Gastroesophageal sphincter (tissue), 4 donors: Measurements from ENCODE around the gene FOXL3. TPM values are rescaled to one million over a fixed set of nuclear protein-coding genes. Genes with fewer than 3 reads are reported as not detected.

Experiments used
- ATAC-seq: fragments of 150-250 bp; one replicate; pipeline ENCODE4 v1.9.1; 2016; ENCODE audit warnings: mild to moderate bottlenecking, moderate library complexity
- H3K27ac ChIP-seq, 4 donors: fragments of 200-600 bp; sonication (generic) in 3 of 4; 1 replicate in 3 of 4; 2 replicates in 1 of 4; pipeline ENCODE4 v1.5.1; 2016 to 2019
- H3K27me3 ChIP-seq: fragments of 200-600 bp; sonication (generic); one replicate; pipeline ENCODE4 v1.5.1; 2019
- H3K36me3 ChIP-seq, 2 donors: fragments of 200-600 bp; sonication (generic); one replicate each; pipeline ENCODE4 v1.5.1; 2019; ENCODE audit warnings: control low read depth in 1 of 2
- H3K4me1 ChIP-seq, 3 donors: fragments of 200-600 bp; sonication (generic); 1 replicate in 2 of 3; 2 replicates in 1 of 3; pipeline ENCODE4 v1.5.1; 2016 to 2019; ENCODE audit warnings: control low read depth in 2 of 3
- H3K4me3 ChIP-seq, 2 donors: fragments of 200-600 bp; sonication (generic); one replicate each; pipeline ENCODE4 v1.5.1; 2019; ENCODE audit warnings: mild to moderate bottlenecking in 1 of 2, moderate library complexity in 1 of 2
- H3K9me3 ChIP-seq, 3 donors: fragments of 200-600 bp; sonication (generic); one replicate each; pipeline ENCODE4 v1.5.1; 2017 to 2019; ENCODE audit warnings: control low read depth in 2 of 3
- CTCF ChIP-seq, 4 experiments: fragments of 200-600 bp in 2 of 4; fragments of 450-650 bp in 2 of 4; sonication (generic) in 1 of 4; IDR thresholded peaks; one replicate each; pipeline ENCODE4 v1.5.1; 2017 to 2019; ENCODE audit warnings: antibody characterized with exemption in 4 of 4, mild to moderate bottlenecking in 2 of 4, moderate library complexity in 2 of 4
- EP300 ChIP-seq: sonication (generic); formaldehyde crosslinking; IDR thresholded peaks from one replicate; pipeline ENCODE4 v1.6.1; 2017; ENCODE audit warnings: antibody characterized with exemption, mild to moderate bottlenecking
- POLR2A ChIP-seq, 2 donors: fragments of 450-650 bp; IDR thresholded peaks; one replicate each; pipeline ENCODE4 v1.6.1; 2017; ENCODE audit warnings: antibody characterized with exemption in 2 of 2, mild to moderate bottlenecking in 2 of 2, moderate library complexity in 1 of 2
- POLR2AphosphoS5 ChIP-seq: sonication (generic); formaldehyde crosslinking; IDR thresholded peaks from one replicate; pipeline ENCODE4 v1.6.1; 2017; ENCODE audit warnings: antibody characterized with exemption
- WGBS, 2 donors: methylation state at CpG; one replicate each; pipeline ENCODE4 v1.1.5; 2018; ENCODE audit warnings: low coverage in 1 of 2; 5-methylcytosine and 5-hydroxymethylcytosine counted together
- total RNA-seq, 4 donors: library from RNA; depleted of rRNA; stranded (reverse); fragments of >200 nt; gene quantifications; one replicate each; pipeline ENCODE4 v1.1.0, GENCODE V29; 2016

Gene FOXL3
- total RNA-seq, 4 donors from 2014 or later: not detected

- Histone ChIP-seq H3K4me1 (peaks cover 0 to 11% (median 2%) of the 10 kb centered on the region in 3 donors), H3K27me3 (peaks cover 4% of the 10 kb centered on the region), H3K36me3 (no peaks in the 10 kb centered on the region), H3K27ac (no peak overlapping the region), H3K4me3 (no peak overlapping the region), H3K9me3 (peaks cover 0 to 8% (median 0%) of the 10 kb centered on the region in 3 donors)
- no peak for ATAC-seq
- TF ChIP-seq EP300 (no peak), CTCF (IDR thresholded peaks at IDR 0.05) (no peak), POLR2AphosphoS5 (no peak), POLR2A (IDR thresholded peaks at IDR 0.05) (no peak)
- WGBS, 2 donors: 87 to 93% methylated on average over 3 to 12 of the region's 29 CpGs
Observed at GRCh38 chr7:327233-327931, 37.4 kb downstream of the FOXL3 start.

GRCh38 chr7:327991-328702, 38.2 kb downstream of the FOXL3 start:
- Histone ChIP-seq H3K4me3 (no peak overlapping the region), H3K9me3 (peaks cover 0 to 8% (median 0%) of the 10 kb centered on the region in 3 donors), H3K4me1 (peaks cover 2 to 12% (median 10%) of the 10 kb centered on the region in 3 donors), H3K36me3 (no peaks in the 10 kb centered on the region), H3K27me3 (peaks cover 4% of the 10 kb centered on the region), H3K27ac (no peak overlapping the region)
- TF ChIP-seq POLR2A (IDR thresholded peaks at IDR 0.05) (no peak), EP300 (no peak), CTCF (IDR thresholded peaks at IDR 0.05) (no peak), POLR2AphosphoS5 (no peak)
- ATAC-seq: no peak
- 81 to 91% methylated on average over 13 to 22 of the region's 22 CpGs for WGBS, 2 donors

GRCh38 chr7:329691-330281, 39.8 kb downstream of the FOXL3 start:
- Histone ChIP-seq H3K27ac (peak overlapping the region in 1 of 4 donors; percentile 48), H3K27me3 (peaks cover 4% of the 10 kb centered on the region), H3K36me3 (no peaks in the 10 kb centered on the region), H3K4me1 (peaks cover 2 to 17% (median 13%) of the 10 kb centered on the region in 3 donors), H3K4me3 (no peak overlapping the region), H3K9me3 (peaks cover 0 to 8% (median 0%) of the 10 kb centered on the region in 3 donors)
- TF ChIP-seq CTCF (IDR thresholded peaks at IDR 0.05) (no peak), POLR2AphosphoS5 (no peak), POLR2A (IDR thresholded peaks at IDR 0.05) (no peak), EP300 (no peak)
- 84 to 90% methylated on average over 16 of the region's 18 CpGs for WGBS, 2 donors
- ATAC-seq: no peak

- Histone ChIP-seq H3K4me1 (peaks cover 2 to 17% (median 13%) of the 10 kb centered on the region in 3 donors), H3K27ac (peak overlapping the region in 1 of 4 donors; percentile 48), H3K4me3 (no peak overlapping the region), H3K27me3 (peaks cover 4% of the 10 kb centered on the region), H3K9me3 (peaks cover 0 to 7% (median 0%) of the 10 kb centered on the region in 3 donors), H3K36me3 (no peaks in the 10 kb centered on the region)
- 84 to 85% methylated on average over 9 to 14 of the region's 16 CpGs for WGBS, 2 donors
- no peak for TF ChIP-seq CTCF (IDR thresholded peaks at IDR 0.05)
- TF ChIP-seq POLR2A (IDR thresholded peaks at IDR 0.05): no peak
- TF ChIP-seq POLR2AphosphoS5: no peak
- TF ChIP-seq EP300: no peak
- no peak for ATAC-seq
Observed at GRCh38 chr7:330511-331230, 40.7 kb downstream of the FOXL3 start.
